HG02610 (cell line): ENCODE data around the gene STPG3.
"Not testable (repeated sequence)": the region's sequence is repeated elsewhere in the genome, so short reads cannot be mapped to it uniquely, and the experiment has no call there.

ENCODE experiments used
- ATAC-seq: cut with Tn5 transposase; IDR thresholded peaks from one replicate; pipeline ENCODE4 v1.9.1; 2021; ENCODE audit warnings: mild to moderate bottlenecking, moderate library complexity; ENCODE audit not compliant: unreplicated experiment

STPG3 gene

DNA sequence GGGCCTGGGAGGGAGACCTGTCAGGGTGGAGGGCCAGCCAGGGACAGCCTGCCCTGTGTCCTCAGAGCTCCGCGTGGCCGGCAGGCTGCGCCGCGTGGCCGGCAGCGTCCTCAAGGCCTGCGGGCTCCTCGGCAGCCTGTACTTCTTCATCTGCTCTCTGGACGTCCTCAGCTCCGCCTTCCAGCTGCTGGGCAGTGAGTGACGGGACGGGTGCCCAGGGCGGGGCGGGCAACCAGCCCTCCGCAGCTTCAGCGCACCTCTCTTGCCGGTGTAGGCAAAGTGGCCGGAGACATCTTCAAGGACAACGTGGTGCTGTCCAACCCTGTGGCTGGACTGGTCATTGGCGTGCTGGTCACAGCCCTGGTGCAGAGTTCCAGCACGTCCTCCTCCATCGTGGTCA is 18.6 kb upstream of the STPG3 start:
- no peak for ATAC-seq

DNA sequence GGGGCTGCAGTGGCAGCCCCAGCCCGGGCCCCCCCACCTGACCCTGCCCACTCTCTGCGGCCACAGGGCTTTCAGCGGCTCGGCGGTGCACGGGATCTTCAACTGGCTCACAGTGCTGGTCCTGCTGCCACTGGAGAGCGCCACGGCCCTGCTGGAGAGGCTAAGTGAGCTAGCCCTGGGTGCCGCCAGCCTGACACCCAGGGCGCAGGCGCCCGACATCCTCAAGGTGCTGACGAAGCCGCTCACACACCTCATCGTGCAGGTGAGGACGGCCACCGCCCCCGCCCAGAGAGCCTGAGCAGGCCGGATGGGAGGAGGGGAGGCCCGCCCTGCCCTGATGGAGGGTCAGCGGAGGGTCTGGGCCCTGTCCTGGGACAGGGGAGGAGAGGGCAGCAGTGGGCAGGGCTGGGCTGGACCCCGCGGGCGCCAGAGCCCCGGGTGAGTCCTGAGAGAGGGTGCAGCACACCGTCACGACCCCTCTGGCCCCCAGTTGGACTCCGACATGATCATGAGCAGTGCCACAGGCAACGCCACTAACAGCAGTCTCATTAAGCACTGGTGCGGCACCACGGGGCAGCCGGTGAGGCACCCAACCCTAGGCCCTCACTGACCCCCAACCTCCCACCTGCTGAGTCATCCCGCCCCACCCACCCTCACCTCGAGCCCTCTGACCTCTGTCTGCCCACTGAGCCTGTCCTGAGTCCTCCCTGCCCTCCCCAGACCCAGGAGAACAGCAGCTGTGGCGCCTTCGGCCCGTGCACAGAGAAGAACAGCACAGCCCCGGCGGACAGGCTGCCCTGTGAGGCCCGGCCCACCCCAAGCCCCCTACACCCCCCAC is 17.7 kb upstream of the STPG3 start:
- ATAC-seq, result no peak

DNA sequence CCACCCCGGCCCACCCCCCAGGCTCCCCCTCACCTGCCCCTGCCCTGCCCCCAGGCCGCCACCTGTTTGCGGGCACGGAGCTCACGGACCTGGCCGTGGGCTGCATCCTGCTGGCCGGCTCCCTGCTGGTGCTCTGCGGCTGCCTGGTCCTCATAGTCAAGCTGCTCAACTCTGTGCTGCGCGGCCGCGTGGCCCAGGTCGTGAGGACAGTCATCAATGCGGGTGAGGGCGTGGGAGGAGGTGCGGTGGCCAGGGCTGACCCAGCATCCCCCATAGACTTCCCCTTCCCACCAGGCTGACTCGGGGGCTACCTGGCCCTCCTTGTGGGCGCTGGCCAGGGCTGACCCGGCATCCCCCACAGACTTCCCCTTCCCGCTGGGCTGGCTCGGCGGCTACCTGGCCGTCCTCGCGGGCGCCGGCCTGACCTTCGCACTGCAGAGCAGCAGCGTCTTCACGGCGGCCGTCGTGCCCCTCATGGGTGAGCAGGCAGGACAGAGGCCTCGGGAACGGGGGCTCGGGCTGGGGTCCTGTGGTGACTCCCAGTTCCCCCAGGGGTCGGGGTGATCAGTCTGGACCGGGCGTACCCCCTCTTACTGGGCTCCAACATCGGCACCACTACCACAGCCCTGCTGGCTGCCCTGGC is 16.9 kb upstream of the STPG3 start:
- ATAC-seq, result no peak

DNA sequence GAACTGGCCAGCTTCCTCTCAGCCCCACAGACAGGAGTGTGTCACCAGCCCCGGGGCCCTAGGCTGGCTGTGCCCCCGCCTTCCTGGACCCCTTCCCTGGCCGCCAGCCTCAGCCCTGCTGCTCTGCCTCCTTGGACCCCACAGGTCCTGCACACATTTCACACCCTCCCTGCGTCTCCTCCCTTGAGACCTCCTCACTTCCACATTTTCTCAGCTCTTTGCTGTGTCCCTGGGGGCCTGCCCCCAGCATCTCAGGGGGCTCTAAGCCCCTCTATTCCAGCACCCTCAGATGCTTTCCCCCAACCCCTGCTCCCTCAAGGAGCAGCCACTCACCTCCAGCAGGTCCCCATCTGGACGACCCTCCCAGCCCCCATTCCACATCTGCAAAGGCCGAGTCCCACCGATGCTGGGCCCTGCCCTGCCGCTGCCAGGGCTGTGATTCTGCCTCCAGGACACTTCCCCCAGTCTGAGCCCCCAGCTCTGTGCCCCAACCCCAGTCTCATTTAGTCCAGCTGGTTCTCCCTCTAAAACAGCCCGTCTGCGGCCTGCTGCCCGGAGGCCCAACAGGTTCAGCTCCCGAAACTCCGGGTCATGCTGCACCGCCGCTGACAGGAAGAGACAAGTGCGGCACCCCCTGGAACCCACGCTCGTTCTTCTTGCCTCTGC is 16.2 kb upstream of the STPG3 start:
- no peak for ATAC-seq

DNA sequence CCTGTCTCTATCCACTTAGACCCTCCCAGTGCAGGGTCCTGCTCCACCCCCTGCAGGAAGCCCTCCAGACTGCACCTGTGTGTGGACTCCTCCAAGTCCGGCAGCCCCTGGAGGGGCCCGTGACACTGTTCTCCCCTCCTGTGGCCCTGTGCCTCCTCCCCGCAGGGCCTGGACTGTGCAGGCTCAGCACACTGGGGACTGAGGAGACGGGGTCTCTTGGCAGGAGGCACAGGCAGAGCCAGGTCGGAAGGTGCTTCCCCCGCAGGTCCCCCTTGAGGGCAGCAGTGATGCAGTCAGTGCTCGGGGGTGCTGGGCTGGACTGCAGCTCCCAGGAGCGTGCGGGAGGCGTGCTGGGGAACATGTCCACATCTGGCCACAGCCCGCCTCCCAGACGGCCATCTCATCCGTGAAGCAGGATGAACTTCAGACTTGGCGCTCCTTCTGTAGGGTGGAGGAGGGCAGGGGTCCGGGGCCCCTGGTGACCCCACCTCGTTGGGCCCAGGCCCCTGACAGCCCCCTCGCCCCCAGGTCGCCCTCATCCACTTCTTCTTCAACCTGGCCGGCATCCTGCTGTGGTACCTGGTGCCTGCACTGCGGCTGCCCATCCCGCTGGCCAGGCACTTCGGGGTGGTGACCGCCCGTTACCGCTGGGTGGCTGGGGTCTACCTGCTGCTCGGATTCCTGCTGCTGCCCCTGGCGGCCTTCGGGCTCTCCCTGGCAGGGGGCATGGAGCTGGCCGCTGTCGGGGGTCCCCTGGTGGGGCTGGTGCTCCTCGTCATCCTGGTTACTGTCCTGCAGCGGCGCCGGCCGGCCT is 15.5 kb upstream of the STPG3 start:
- no peak for ATAC-seq

DNA sequence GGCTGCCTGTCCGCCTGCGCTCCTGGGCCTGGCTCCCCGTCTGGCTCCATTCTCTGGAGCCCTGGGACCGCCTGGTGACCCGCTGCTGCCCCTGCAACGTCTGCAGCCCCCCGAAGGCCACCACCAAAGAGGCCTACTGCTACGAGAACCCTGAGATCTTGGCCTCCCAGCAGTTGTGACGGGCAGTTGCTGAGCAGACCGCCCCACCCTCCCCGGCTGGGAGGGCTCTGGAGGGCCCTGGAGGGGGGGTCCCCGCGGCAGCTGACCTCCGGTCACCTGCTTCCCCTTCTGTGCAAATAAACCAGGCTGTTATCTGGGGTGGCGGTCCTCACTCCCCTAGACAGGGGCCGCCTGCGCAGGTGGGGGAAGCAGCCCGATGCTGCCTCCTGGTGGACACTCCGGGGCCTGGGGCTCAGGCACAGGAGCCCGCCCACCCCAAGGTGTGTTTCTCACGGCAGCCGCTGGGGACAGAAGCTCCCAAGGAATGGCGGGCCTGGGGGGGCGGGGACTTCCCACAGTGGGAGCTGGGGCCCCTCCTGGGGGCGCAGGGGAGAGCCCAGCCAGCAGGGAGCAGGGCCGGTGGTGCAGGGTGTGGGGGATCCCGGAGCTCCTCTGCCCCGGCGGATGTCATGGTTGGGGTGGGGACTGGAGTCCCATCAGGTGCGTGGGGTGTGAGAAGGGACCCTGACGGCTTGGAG is 14.7 kb upstream of the STPG3 start:
- no peak for ATAC-seq

DNA sequence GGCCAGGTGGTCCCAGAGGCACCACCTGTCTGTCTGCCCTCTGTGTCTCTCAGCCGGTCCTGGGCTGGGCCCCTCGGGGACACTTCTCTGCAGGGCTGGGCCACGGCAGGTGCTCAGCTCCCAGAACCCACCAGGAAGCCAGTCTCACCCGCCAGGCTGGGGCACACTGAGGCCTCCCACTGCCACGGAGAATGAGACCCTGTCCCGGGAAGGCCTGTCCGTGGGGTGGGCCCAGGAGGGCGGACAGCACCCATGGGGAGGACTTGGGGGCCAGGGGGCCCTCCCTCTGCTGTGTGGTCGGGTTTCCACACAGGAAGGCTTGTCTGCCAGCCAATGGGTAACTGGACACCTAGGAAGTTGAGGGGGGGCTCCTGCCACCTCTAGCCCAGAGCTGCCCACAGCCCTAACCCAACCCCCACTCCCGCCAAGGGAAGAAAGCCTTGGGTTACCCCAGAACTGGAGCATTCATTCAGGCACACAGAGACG is 14.1 kb upstream of the STPG3 start:
- ATAC-seq, result no peak

DNA sequence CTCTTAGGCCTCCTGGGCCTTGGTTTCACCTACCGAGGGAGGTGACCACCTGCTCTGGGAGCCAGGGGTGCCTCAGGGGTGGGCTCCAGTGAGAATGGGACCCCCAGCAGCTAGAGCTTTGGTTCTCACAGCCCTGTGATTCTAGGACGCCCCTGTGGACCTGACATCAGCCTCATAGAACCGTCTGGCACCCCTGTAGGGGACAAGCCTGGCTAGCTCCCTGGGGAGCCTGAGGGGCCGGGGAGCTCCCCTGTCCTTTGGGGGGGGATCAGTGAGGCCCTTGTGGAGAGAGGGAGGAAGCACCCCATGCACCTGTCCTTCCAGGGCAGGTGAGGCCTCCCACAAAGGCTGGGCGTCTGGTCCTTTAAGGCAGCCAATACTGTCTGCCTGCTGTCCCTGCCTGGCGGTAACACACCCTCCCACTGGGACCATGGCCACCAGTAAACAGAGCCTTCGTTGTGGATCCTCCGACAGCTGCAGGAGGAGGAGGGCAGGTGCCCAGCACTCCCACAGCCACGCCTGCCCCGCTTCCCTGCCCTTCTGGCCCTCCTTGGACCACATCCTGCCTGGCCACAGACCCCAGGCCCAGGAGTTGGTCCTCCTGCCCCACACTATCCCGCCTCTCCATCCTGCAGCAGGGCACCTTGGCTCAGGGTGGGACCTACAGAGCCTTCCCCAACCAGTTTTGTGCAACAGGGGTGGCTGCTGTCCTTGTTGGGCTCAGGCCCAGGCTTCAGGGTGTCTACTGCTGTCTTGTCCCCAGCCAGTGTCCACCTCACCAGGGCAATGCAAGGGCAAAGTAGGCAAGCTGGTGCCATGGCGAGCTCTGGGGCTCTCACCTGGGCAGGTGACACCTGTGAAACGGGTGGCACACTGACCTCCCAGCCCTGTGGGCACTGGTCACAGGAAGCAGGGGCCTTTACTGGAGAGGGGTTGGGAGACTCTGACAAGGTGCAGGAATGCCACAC is 13.0 kb upstream of the STPG3 start:
- no peak for ATAC-seq

DNA sequence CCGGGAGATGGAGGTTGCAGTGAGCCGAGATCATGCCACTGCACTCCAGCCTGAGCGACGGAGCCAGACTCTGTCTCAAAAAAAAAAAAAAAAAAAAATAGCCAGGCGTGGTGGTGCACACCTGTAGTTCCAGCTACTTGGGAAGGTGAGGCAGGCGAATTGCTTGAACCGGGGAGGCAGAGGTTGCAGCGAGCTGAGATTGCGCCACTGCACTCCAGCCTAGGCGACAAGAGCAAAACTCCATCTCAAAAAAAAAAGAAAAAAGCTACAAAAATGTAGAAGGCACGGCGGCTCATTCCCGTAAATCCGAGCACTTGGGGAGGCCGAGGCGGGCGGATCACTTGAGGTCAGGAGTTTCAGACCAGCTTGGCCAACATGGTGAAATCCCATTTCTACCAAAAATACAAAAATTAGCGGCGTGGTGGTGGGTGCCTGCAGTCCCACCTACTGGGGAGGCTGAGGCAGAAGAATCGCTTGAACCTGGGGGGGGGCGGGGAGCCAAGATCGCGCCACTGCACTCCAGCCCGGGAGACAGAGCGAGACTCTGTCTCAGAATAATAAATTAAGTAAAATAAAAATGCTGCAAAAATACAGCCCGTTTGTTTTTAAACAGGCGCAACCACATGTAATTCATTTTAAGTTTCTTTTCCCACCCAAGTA is 11.4 kb upstream of the STPG3 start:
- not testable (repeated sequence) for ATAC-seq

DNA sequence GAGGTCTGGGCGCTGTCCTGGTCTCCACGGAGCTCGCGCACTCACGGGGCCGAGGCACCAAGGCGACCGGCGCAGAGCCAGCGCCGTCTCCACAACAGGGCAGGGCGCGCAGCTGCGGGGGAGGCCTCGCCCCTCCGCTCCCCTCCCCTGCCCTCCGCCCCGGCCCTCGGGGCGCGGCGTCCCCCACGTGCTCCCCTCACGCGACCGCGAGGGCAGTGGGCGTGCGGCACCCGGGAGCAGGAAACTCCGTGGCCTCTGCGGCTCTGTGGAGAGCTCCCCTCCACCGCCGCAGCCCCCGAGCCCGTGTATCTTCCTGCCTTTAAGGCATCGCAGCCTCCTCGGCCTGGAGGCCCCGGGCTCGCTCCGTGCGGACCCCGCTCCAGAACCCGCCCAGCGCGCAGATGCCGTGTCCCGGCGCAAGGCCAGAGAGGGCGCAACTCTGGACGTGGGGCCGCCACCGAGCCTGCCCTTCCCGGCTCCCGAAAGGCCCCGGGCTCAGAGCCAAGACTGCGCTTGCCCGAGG is 10.7 kb upstream of the STPG3 start:
- ATAC-seq, result peak; percentile 21

DNA sequence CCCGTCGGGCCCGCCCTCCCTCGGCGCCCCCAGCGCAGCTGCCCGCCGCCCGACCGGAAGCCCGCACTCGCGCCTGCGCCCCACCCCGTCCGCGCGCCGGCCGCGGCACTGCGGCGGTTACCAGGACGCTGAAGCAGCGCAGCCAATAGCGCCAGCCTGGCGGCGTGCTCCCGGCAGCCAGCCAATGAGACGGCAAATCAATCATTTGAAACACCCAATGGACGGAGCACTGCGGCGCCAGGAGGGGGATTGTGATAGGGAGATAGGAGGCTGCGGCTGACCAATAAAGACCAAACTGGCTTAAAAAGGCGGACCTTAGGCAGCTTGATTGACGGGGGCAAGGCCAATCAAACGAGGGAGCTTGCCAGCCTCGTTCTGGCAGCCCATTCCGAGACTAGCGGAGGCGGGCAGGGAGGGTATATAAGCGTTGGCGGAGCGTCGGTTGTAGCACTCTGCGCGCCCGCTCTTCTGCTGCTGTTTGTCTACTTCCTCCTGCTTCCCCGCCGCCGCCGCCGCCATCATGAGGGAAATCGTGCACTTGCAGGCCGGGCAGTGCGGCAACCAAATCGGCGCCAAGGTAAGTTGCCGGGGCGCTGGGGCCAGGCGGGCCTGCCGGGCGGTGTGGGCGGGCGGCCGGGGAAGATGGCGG is 10.1 kb upstream of the STPG3 start, which contains the start of gene TUBB4B:
TUBB4B (plus strand) TSS at position 447 of the 649 bp plus-strand sequence; CDS start at position 521, 74 bp downstream.
- ATAC-seq, result peak; percentile 77

DNA sequence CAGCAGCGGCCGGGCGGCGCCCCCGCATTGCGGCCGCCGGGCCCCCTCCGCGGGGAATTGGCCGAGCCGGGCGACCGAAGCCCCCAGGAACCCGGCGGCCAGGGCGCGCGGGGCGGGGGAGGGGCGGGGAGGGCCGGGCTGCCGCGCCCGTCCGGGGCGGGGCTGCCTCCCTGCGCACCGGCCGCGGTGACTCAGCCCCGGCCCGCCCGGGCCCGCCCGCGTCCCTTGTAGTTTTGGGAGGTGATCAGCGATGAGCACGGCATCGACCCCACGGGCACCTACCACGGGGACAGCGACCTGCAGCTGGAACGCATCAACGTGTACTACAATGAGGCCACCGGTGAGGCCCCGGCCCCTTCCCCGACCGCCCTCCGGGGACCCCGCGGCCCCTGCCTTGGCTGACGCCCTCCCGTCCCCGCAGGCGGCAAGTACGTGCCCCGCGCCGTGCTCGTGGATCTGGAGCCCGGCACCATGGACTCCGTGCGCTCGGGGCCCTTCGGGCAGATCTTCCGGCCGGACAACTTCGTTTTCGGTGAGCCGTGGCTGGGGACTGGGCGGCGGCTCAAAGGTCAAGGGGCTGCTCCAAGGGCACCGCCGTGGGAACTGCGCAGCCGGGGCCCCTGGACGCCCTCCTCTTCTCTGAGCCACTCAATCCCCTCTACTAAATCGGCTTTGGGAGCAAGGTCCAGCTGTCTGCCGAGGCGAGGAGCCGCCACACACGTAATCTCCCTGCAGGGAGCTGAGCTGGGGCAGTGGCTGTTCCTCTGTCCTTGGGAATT is 9.4 kb upstream of the STPG3 start:
- peak; percentile 4 for ATAC-seq

DNA sequence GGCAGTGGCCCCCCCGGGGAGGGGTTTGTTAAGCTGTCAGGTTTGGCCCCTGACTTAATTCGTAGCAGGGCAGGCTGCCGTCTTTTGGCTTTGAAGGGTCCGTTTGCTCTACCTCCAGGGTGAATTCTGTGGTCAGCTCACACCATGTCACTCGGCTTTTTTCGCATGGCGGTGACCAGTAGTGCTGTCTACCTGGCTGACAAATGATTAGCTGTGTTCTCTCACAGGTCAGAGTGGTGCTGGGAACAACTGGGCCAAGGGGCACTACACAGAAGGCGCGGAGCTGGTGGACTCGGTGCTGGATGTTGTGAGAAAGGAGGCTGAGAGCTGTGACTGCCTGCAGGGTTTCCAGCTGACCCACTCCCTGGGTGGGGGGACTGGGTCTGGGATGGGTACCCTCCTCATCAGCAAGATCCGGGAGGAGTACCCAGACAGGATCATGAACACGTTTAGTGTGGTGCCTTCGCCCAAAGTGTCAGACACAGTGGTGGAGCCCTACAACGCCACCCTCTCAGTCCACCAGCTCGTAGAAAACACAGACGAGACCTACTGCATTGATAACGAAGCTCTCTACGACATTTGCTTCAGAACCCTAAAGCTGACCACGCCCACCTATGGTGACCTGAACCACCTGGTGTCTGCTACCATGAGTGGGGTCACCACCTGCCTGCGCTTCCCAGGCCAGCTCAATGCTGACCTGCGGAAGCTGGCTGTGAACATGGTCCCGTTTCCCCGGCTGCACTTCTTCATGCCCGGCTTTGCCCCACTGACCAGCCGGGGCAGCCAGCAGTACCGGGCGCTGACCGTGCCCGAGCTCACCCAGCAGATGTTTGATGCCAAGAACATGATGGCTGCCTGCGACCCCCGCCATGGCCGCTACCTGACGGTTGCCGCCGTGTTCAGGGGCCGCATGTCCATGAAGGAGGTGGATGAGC is 8.6 kb upstream of the STPG3 start:
- ATAC-seq, result no peak

DNA sequence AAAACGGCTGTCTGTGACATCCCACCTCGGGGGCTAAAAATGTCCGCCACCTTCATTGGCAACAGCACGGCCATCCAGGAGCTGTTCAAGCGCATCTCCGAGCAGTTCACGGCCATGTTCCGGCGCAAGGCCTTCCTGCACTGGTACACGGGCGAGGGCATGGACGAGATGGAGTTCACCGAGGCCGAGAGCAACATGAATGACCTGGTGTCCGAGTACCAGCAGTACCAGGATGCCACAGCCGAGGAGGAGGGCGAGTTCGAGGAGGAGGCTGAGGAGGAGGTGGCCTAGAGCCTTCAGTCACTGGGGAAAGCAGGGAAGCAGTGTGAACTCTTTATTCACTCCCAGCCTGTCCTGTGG is 7.8 kb upstream of the STPG3 start:
- not testable (repeated sequence) for ATAC-seq

DNA sequence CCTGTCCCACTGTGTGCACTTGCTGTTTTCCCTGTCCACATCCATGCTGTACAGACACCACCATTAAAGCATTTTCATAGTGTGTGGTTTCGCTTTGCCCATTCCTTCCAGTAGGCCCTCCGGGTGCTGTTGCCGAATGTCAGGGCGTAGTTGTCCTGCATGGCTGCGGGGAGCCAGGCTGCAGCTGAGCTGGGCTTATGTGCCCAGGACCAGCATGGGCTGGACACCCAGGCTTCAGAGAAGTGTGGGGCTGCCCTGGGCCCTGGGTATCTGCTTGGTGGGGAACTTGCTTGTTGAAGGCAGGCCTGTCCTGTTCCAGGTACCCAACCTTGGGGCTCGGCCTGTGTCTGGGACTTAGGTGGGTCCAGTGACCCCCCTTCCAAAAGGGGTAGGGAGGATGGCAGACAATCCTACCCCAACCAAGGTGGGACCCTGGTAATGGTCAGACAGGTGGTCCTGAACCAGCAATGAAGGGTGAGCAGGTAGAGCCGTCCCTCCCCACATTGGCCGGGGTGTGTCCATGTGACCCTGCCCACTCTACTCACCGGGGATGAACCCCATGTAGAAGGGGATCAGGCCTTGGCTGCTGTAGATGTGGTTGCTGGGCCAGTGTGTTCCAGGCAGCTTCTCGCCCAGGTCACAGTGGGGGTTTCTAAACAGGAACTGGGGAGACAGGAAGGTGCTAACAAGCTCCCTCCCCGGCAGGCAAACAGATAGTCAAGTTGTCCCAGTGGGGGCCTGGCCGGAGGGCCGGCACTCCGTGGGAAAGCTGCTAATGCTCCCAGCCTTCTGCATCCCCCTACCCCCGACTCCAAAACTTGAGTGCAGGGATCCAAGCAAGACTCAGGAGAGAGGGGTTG is 7.2 kb upstream of the STPG3 start:
- no peak for ATAC-seq
